Rectal smooth muscle tissue (tissue), 1 donor: ENCODE results near the gene UBFD1.
"Not testable (repeated sequence)": the region's sequence is repeated elsewhere in the genome, so short reads cannot be mapped to it uniquely, and the experiment has no call there.

ENCODE experiments used
- H3K27ac ChIP-seq: one replicate; pipeline ENCODE4 v1.7.0; 2013; ENCODE audit warnings: low read depth, low read length, inconsistent platforms
- H3K27me3 ChIP-seq: one replicate; pipeline ENCODE4 v1.7.0; 2013; ENCODE audit warnings: low read length; ENCODE audit not compliant: control insufficient read depth, insufficient read depth
- H3K36me3 ChIP-seq: one replicate; pipeline ENCODE4 v1.7.0; 2013; ENCODE audit warnings: low read length; ENCODE audit not compliant: control insufficient read depth, insufficient read depth
- H3K4me1 ChIP-seq: one replicate; pipeline ENCODE4 v1.7.0; 2013; ENCODE audit warnings: low read length; ENCODE audit not compliant: control insufficient read depth, insufficient read depth
- H3K4me3 ChIP-seq: one replicate; pipeline ENCODE4 v1.7.0; 2013; ENCODE audit warnings: low read length
- H3K9ac ChIP-seq: one replicate; pipeline ENCODE4 v1.7.0; 2013; ENCODE audit warnings: low read length

The UBFD1 gene

DNA sequence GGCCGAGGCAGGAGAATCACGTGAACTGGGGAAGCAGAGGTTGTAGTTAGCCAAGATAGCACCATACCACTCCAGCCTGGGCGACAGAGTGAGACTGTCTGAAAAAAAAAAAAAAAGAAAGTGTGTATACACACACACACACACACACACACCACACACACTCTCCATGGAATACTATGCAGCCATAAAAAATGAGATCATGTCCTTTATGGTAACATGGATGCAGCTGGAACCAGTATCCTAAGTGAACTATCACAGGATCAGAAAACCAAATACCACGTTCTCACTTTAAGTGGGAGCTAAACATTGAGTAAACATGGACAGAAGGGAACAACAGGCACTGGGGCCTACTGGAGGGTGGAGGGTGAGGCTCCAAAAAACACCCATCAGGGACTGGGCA lies 21.8 kb downstream of the UBFD1 start:
- Histone ChIP-seq H3K4me1 (no peaks in the 10 kb centered on the region), H3K27me3 (no peaks in the 10 kb centered on the region), H3K36me3 (peaks cover 25% of the 10 kb centered on the region), H3K9ac (no peak overlapping the region), H3K4me3 (no peak overlapping the region), H3K27ac (no peak overlapping the region)

DNA sequence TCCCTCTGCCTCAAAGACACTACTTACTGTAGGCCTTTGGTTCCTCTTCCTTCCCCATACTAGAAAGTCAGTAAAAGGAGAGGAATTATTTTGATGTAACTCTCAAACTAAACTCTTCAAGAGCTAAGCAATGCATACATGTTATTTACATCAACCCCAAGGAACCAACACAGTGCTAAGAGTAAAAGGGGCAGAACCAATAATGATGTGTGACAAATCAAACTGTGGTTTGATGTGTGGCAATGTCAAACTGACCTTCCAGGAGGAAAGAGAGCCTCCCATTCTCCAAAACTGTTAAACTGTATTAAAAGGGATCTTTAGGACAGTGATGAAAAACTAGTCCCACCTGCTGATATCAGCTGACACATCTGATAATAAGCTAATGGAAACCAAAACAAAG lies 22.9 kb downstream of the UBFD1 start:
- Histone ChIP-seq H3K4me3 (no peak overlapping the region), H3K27me3 (no peaks in the 10 kb centered on the region), H3K4me1 (peaks cover 2% of the 10 kb centered on the region), H3K9ac (no peak overlapping the region), H3K36me3 (peaks cover 34% of the 10 kb centered on the region), H3K27ac (no peak overlapping the region)

DNA sequence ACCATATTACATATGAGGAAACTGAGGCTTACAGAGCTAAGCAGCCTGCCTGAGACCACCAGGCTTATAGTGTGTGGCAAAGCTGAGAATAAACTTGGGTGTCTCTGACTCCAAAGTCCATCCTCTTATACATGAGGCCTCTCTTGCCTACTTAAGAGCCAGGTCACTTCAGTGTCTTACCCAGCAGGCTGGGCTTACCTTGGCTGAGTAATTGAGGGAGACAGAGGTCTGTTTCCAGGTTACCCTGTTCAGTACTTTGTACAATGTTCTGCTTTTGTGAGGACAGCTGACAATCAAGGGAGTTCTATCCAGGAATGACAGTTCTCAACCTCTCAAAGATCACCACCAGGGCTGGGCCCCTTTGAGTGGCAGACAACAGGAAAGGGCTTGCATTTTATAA lies 24.2 kb downstream of the UBFD1 start:
- Histone ChIP-seq H3K4me3 (no peak overlapping the region), H3K36me3 (peaks cover 38% of the 10 kb centered on the region), H3K9ac (no peak overlapping the region), H3K27me3 (no peaks in the 10 kb centered on the region), H3K27ac (no peak overlapping the region), H3K4me1 (peaks cover 2% of the 10 kb centered on the region)

DNA sequence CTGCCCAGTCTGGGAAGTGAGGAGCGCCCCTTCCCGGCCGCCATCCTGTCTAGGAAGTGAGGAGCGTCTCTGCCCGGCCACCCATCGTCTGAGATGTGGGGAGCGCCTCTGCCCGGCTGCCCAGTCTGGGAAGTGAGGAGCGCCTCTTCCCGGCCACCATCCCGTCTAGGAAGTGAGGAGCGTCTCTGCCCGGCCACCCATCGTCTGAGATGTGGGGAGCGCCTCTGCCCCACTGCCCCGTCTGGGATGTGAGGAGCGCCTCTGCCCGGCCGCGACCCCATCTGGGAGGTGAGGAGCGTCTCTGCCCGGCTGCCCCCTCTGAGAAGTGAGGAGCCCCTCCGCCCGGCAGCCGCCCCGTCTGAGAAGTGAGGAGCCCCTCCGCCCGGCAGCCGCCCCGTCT lies 25.7 kb downstream of the UBFD1 start:
- H3K27me3 ChIP-seq, H3K27ac ChIP-seq: not testable (repeated sequence)
- H3K36me3 ChIP-seq, result peaks cover 37% of the 10 kb centered on the region

DNA sequence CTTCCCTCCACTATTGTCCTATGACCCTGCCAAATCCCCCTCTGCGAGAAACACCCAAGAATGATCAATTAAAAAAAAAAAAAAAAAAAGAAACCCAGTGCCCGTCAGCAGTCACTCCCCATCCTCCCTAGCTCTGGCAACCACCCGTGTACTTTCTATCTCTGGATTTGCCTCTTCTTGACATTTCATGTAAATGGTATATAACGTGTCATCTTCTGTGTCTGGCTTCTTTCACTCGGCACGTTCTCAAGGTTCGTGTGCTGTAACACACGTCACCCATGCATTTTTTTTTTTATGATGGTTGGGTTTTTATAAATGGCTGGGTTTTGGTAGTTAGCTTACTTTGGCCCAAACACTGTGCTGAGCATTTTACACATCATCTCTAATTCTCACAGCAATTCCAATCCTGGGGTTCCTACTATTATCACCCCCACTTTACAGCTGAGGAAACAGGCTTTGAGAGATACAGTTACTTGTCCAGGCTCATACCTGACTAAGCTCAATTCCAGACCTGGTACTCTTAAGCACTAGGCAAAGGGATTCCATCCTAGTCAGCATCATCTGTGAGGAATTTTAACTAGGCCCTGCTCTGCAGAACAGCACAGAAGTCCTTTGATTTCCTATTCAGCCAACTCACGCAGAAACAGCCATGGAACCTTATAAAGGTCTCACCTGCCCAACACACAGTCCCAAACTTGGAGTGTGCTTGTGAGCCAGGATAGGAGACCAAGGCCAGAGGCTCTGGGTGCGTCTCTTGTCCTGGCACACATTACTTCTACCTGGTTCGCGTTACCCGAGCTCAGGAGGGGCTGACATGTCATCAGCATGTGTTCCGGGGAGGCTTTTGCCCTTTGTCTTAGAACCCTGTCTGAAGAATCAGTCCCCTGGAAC lies 26.9 kb downstream of the UBFD1 start:
- Histone ChIP-seq H3K9ac (no peak overlapping the region), H3K4me1 (peaks cover 2% of the 10 kb centered on the region), H3K4me3 (no peak overlapping the region), H3K36me3 (peaks cover 34% of the 10 kb centered on the region), H3K27ac (no peak overlapping the region), H3K27me3 (no peaks in the 10 kb centered on the region)

More for the DNA sequence above, 25.7 kb downstream of the UBFD1 start:
- H3K4me1 ChIP-seq, H3K9ac ChIP-seq, H3K4me3 ChIP-seq: not testable (repeated sequence)

DNA sequence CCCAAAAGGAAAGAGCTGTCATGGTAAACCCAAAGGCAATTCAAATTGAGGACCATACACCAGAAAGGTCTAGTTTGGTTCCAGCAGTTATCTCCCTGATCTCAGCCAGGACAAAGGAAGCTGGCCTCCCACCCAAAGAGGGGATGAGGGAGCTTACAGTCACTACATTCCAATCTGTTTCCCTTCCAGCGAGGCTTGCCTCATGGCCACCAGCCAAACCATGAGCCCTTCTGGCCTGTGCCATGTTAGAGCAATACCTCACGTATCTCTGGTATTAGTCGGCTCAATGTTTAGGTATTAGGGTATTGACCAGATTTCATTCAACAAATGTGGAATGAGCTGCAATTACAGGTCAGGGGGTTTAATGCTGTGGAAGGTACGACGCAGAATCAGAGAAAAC lies 30.2 kb downstream of the UBFD1 start:
- Histone ChIP-seq H3K36me3 (peaks cover 36% of the 10 kb centered on the region), H3K4me3 (no peak overlapping the region)

DNA sequence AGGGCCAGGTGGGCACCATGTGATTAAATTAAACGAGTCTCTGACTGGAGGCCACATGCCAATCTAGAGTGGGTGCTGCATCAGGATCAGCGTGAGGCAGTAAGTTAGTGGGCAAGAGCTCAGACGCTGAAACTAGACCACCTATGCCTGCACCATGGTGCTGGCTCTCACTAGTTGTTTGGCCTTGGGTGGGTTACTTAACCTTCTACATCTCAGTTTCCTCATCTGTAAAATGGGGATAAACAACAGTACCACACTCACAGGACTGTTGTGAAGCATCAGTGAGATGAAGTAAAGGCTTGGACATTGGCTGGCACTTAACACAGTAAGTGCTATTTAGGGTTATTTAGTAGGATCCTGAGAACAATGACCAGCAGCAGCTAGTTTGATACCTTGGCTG lies 32.7 kb downstream of the UBFD1 start:
- H3K9ac ChIP-seq, result no peak overlapping the region
- no peak overlapping the region for H3K4me3 ChIP-seq
- no peaks in the 10 kb centered on the region for H3K27me3 ChIP-seq
- H3K27ac ChIP-seq, result no peak overlapping the region
- H3K4me1 ChIP-seq, result peaks cover 2% of the 10 kb centered on the region
- peaks cover 27% of the 10 kb centered on the region for H3K36me3 ChIP-seq

More for the DNA sequence above, 30.2 kb downstream of the UBFD1 start:
- Histone ChIP-seq H3K4me1 (peaks cover 2% of the 10 kb centered on the region), H3K27ac (no peak overlapping the region), H3K27me3 (no peaks in the 10 kb centered on the region), H3K9ac (no peak overlapping the region)

DNA sequence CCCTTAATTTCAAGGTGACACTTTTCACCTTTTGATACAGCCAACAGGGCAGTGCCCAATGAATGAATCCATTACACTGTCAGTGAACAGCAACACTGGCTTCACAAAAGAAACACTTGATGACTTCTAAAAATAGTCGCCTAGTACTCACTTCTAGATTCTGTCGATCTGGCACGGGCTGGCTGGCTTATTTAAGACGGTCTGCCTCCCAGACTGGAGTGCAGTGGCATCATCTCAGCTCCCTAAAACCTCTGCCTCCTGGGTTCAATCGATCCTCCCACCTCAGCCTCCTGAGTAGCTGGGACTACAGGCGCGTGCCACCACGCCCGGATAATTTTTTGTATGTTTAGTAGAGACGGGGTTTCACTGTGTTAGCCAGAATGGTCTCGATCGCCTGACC lies 36.7 kb downstream of the UBFD1 start:
- no peak overlapping the region for H3K4me3 ChIP-seq
- H3K27me3 ChIP-seq, result no peaks in the 10 kb centered on the region
- no peak overlapping the region for H3K9ac ChIP-seq
- peaks cover 3% of the 10 kb centered on the region for H3K4me1 ChIP-seq
- H3K36me3 ChIP-seq, result peaks cover 17% of the 10 kb centered on the region
- no peak overlapping the region for H3K27ac ChIP-seq

DNA sequence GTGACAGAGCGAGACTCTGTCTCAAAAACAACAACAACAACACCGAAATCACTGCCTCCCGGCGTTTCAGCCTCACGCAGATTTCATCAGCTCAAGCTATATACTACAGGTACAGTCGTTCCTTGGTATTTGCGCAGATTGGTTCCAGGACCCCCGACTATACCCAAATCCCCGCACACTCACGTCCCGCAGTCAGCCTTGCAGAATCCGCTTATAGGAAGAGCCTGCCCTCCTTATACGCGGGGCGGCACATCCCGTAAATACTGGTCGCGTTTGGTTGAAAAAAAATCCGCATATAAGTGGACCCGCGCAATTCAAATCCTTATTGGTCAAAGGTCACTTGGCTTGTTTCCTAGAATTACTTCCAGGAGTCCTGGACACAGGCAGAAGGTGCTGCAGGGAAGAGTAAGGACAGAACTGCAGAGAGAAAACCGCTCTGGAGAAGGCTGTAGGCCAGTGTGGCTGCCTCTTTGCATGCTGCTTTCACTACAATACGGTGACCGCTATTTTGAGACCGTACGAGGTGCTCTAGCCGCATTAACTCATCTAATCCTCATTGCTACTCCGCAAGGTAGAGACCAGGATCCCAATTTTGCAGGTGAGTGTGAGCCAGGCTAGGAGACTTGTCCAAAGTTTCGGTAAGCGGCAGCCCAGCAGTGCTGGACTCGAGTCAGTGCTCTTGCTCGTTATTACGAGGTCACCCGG lies 37.9 kb downstream of the UBFD1 start:
- H3K4me1 ChIP-seq, result peaks cover 3% of the 10 kb centered on the region
- H3K27ac ChIP-seq, result peak overlapping the region; percentile 72
- peaks cover 13% of the 10 kb centered on the region for H3K36me3 ChIP-seq

DNA sequence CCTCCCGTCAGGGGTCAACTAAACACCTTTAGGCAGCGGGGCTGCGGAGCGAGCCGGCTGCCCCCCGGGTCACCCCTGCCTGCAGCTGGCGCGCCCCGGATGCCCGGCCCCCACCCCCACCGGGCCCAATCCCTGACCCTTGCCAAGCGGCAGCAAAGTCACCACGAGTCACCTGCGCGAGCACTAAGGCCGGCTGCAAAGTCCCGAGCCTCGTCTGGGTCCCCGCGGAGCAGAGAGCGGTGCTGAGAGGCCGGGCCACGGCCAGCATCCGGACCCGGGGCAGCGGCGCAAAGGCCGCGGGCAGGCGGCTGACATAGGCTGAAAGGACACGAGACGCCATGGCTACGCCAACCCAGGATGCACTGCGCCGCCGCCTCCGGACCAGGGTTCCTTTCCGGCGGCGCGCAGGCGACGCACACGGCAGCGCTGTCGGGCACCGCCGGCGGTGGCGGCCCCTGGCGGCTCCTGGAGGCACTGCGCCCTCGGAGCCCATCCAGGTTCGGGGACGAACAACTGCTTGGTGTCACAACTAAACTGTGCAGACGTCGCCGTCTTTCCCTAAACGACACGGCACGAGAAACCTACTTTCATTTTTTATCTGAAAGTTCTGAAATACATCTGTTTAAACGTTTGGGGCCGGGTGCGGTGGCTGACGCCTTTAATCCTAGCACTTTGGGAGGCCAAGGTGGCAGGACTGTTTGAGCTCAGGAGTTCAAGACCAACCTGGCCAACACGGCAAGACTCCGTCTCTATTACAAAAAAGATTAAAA lies 38.6 kb downstream of the UBFD1 start, which contains the start of gene NDUFAB1:
Gene NDUFAB1, minus strand, starts transcription at position 366 of the 770 bp plus-strand sequence. Its CDS starts 26 bp downstream, at position 340.
- H3K4me1 ChIP-seq, result peaks cover 3% of the 10 kb centered on the region

More for the DNA sequence above, 37.9 kb downstream of the UBFD1 start:
- no peaks in the 10 kb centered on the region for H3K27me3 ChIP-seq
- peak overlapping the region; percentile 76 for H3K4me3 ChIP-seq
- H3K9ac ChIP-seq, result peak overlapping the region; percentile 46

DNA sequence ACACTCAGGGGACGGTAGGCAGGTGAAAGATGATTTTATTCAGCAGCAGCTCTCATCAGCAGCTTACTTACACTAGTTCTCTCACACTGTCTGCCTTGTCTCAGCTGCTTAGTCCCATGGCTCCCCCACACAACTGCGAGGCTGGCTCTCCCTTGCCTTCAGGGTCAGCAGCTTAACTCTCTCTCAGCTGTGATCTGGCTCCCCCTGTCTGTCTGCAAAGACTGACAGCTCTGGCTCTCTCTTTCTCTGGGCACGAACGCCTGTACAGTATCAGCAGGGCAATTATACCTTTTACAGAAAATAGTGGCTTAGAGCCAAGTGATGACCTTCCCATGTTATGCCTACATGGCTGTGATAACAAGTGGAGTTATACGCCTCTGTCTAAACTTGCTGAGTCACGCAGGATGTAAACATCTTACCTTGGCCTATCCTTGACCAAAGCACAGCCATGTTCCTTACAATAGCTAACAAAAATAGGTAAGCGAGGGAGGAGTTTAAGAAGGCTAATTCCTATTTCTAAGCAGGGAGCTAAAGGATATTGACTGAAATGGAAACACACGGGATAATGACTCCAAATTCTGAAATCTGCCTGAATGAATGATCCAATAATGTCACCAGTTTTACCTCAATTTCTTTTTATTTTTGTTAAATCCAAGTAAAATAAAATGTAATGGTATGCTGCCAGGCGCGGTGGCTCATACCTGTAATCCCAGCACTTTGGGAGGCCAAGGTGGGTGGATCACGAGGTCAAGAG lies 39.7 kb downstream of the UBFD1 start:
- Histone ChIP-seq H3K9ac (no peak overlapping the region), H3K36me3 (peaks cover 2% of the 10 kb centered on the region), H3K27ac (no peak overlapping the region)

More for the DNA sequence above, 38.6 kb downstream of the UBFD1 start, which contains the start of gene NDUFAB1:
- Histone ChIP-seq H3K36me3 (peaks cover 7% of the 10 kb centered on the region), H3K27me3 (no peaks in the 10 kb centered on the region), H3K9ac (peak within 1 kb of the TSS; percentile 46), H3K27ac (peak within 1 kb of the TSS; percentile 72), H3K4me3 (peak within 1 kb of the TSS; percentile 76)

More for the DNA sequence above, 39.7 kb downstream of the UBFD1 start:
- H3K4me3 ChIP-seq, result no peak overlapping the region
- H3K27me3 ChIP-seq, result no peaks in the 10 kb centered on the region
- H3K4me1 ChIP-seq, result peaks cover 3% of the 10 kb centered on the region
